Measurements from ENCODE around the gene RNF126. TPM values are rescaled to one million over a fixed set of nuclear protein-coding genes. Genes with fewer than 3 reads are reported as not detected.
A peak's percentile ranks its signal among the peaks of the same experiment; 100 is the strongest.

Gene RNF126
- total RNA-seq, 1 experiment from 2014 or later = 61.2 TPM

DNA sequence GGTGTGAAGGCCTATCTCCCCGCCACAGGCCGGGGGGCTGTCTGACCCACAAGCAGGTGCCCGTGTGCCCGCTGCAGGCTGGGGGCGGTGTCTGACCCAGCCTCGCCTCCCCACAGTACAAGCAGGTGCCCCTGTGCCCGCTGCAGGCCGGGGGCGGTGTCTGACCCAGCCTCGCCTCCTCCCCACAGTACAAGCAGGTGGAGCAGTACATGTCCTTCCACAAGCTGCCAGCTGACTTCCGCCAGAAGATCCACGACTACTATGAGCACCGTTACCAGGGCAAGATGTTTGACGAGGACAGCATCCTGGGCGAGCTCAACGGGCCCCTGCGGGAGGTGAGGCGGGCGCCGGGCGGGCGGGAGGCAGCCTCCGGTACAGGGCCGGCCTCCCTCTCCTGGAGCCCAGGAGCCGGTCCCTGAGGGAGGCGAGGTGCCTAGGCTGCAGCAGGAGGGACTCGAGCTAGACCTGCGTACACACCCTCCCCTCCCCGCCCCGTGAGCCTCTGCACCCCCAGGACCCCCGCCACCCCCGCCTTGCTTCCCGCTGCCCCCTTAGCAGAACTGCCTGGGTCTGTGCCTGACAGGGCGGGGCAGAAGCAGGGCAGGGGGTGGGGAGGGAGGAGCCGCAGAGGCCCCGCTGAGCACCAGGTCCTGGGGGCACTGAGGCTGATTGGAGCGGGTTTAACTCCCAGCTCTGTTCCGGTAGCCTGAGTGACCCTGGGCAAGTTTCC is 52.8 kb downstream of the RNF126 start:
- intact Hi-C loops (cut with micrococcal nuclease; ENCODE audit: unreplicated experiment) (no loop called here), in situ Hi-C loops (cut with HindIII; ENCODE audit: low pct_unique_long_range_greater_than_20kb, low sequenced_read_pairs) (no loop called here)
- Histone ChIP-seq H3K4me1 (ENCODE audit: control insufficient read depth, insufficient read depth, low read length) (peaks cover 26% of the 10 kb centered on the region), H3K27ac (ENCODE audit: low read length) (peak overlapping the region; percentile 46; the same call in 1 of the 2 replicates), H3K4me3 (ENCODE audit: low read depth in 2 of 2, low read length in 2 of 2) (no peak overlapping the region), H3K36me3 (ENCODE audit: control insufficient read depth, insufficient read depth, low read length) (no peaks in the 10 kb centered on the region), H3K9me3 (ENCODE audit: control insufficient read depth, insufficient read depth, low read depth, low read length) (no peaks in the 10 kb centered on the region), H3K27me3 (ENCODE audit: control insufficient read depth, insufficient read depth, low read length) (no peaks in the 10 kb centered on the region)
- DNase-seq (ENCODE audit: low read depth, low spot score) (no peak), ATAC-seq (peak; percentile 40)
- POLR2A ChIA-PET = no interaction called here
- BruUV-seq (replicated peaks) = no TSS peak
- CTCF ChIA-PET = interaction anchor here (0.6 kb wide), 1 partner anchor 328 kb away, joined by 4 read pairs; no protein-coding TSS in a partner anchor
- TF ChIP-seq SIN3A (IDR thresholded peaks at IDR 0.05; ENCODE audit: borderline replicate concordance, insufficient read depth, low read depth, low read length) (no peak), POLR2AphosphoS5 (IDR thresholded peaks at IDR 0.05; ENCODE audit: low read depth, low read length) (no peak; the same call in 1 of the 2 replicates), TCF7L2 (IDR thresholded peaks at IDR 0.05; ENCODE audit: low read depth, low read length) (no peak)
- TF ChIP-seq, protein P1, sequence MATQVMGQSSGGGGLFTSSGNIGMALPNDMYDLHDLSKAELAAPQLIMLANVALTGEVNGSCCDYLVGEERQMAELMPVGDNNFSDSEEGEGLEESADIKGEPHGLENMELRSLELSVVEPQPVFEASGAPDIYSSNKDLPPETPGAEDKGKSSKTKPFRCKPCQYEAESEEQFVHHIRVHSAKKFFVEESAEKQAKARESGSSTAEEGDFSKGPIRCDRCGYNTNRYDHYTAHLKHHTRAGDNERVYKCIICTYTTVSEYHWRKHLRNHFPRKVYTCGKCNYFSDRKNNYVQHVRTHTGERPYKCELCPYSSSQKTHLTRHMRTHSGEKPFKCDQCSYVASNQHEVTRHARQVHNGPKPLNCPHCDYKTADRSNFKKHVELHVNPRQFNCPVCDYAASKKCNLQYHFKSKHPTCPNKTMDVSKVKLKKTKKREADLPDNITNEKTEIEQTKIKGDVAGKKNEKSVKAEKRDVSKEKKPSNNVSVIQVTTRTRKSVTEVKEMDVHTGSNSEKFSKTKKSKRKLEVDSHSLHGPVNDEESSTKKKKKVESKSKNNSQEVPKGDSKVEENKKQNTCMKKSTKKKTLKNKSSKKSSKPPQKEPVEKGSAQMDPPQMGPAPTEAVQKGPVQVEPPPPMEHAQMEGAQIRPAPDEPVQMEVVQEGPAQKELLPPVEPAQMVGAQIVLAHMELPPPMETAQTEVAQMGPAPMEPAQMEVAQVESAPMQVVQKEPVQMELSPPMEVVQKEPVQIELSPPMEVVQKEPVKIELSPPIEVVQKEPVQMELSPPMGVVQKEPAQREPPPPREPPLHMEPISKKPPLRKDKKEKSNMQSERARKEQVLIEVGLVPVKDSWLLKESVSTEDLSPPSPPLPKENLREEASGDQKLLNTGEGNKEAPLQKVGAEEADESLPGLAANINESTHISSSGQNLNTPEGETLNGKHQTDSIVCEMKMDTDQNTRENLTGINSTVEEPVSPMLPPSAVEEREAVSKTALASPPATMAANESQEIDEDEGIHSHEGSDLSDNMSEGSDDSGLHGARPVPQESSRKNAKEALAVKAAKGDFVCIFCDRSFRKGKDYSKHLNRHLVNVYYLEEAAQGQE (IDR thresholded peaks at IDR 0.05; ENCODE audit: insufficient read depth in 1 of 2, low read depth in 2 of 2, low read length in 1 of 2) = no peak
- TF ChIP-seq, protein P2, sequence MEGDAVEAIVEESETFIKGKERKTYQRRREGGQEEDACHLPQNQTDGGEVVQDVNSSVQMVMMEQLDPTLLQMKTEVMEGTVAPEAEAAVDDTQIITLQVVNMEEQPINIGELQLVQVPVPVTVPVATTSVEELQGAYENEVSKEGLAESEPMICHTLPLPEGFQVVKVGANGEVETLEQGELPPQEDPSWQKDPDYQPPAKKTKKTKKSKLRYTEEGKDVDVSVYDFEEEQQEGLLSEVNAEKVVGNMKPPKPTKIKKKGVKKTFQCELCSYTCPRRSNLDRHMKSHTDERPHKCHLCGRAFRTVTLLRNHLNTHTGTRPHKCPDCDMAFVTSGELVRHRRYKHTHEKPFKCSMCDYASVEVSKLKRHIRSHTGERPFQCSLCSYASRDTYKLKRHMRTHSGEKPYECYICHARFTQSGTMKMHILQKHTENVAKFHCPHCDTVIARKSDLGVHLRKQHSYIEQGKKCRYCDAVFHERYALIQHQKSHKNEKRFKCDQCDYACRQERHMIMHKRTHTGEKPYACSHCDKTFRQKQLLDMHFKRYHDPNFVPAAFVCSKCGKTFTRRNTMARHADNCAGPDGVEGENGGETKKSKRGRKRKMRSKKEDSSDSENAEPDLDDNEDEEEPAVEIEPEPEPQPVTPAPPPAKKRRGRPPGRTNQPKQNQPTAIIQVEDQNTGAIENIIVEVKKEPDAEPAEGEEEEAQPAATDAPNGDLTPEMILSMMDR (IDR thresholded peaks at IDR 0.05) = no peak

DNA sequence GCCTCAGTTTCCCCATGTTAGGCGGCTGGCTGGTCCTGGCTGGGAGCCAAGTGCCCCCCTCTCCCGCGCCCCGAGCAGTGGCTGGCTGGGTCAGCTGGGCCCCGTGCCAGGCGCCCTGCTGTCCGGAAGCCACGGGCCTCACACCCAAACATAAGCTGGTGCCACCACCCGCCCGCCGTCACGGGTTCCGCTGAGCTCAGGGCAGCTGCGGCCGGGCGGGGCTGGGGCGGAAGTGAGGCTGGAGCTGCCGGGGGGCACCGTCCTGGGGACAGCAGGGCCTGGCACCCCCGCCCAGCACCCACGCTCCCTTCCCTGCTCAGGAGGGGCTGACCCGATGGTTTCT is 54.0 kb downstream of the RNF126 start:
- POLR2A ChIA-PET = interaction anchor here (0.5 kb wide), 1 partner anchor 78 kb away, joined by 4 read pairs; no protein-coding TSS in a partner anchor
- Histone ChIP-seq H3K4me3 (ENCODE audit: low read depth in 2 of 2, low read length in 2 of 2) (no peak overlapping the region), H3K9me3 (ENCODE audit: control insufficient read depth, insufficient read depth, low read depth, low read length) (no peaks in the 10 kb centered on the region), H3K36me3 (ENCODE audit: control insufficient read depth, insufficient read depth, low read length) (no peaks in the 10 kb centered on the region), H3K27me3 (ENCODE audit: control insufficient read depth, insufficient read depth, low read length) (no peaks in the 10 kb centered on the region), H3K4me1 (ENCODE audit: control insufficient read depth, insufficient read depth, low read length) (peaks cover 26% of the 10 kb centered on the region), H3K27ac (ENCODE audit: low read length) (no peak overlapping the region; the same call in none of the 2 replicates)
- peak; percentile 71 for ATAC-seq
- in situ Hi-C loops (cut with HindIII; ENCODE audit: low pct_unique_long_range_greater_than_20kb, low sequenced_read_pairs) = no loop called here
- DNase-seq (ENCODE audit: low read depth, low spot score) = no peak
- BruUV-seq (replicated peaks) = no TSS peak
- intact Hi-C loops (cut with micrococcal nuclease; ENCODE audit: unreplicated experiment) = no loop called here
- CTCF ChIA-PET = no interaction called here
- TF ChIP-seq, protein P2 (IDR thresholded peaks at IDR 0.05) = no peak
- TF ChIP-seq, protein P1 (IDR thresholded peaks at IDR 0.05; ENCODE audit: insufficient read depth in 1 of 2, low read depth in 2 of 2, low read length in 1 of 2) = no peak
- TF ChIP-seq TCF7L2 (IDR thresholded peaks at IDR 0.05; ENCODE audit: low read depth, low read length) = no peak
- TF ChIP-seq SIN3A (IDR thresholded peaks at IDR 0.05; ENCODE audit: borderline replicate concordance, insufficient read depth, low read depth, low read length) = no peak
- TF ChIP-seq POLR2AphosphoS5 (IDR thresholded peaks at IDR 0.05; ENCODE audit: low read depth, low read length) = peak; percentile 30; the same call in 1 of the 2 replicates

Data from Panc1 (cell line).